Left colon (tissue), 2 donors: Measurements from ENCODE around the gene NBEAL1. TPM values are rescaled to one million over a fixed set of nuclear protein-coding genes. Genes with fewer than 3 reads are reported as not detected.

Experiments used
- ATAC-seq: fragments of 200-7000 bp; cut with Tn5 transposase; one replicate; pipeline ENCODE4 v1.9.1; 2020; ENCODE audit warnings: mild to moderate bottlenecking, moderate library complexity
- DNase-seq, 2 donors: peaks; one replicate each; pipeline ENCODE4 v3.0.0-alpha.2; 2020
- intact Hi-C, 2 donors: fragments of 100-400 bp; cut with DNase I in 1 of 2; cut with micrococcal nuclease in 1 of 2; formaldehyde crosslinking; loops; one replicate each; pipeline versions ENCODE4 v1.11.2 to v1.14.0; 2022; cut with DNase I, micrococcal nuclease
- total RNA-seq, 2 donors: library from RNA; stranded (reverse); fragmentation: NEBNext Ultra II Directional; extraction: Animal tissue kit (Norgen Biotek cat#: 25700); gene quantifications; one replicate each; pipeline ENCODE4 v1.2.1, GENCODE V29; 2021
- donor health status: DM: no; HTN: no; CAD: no.
- donor health status: DM: yes; HTN: yes; CAD: no.

Gene NBEAL1
- total RNA-seq, 2 donors from 2014 or later, result 87.6 to 89.1 TPM

DNA sequence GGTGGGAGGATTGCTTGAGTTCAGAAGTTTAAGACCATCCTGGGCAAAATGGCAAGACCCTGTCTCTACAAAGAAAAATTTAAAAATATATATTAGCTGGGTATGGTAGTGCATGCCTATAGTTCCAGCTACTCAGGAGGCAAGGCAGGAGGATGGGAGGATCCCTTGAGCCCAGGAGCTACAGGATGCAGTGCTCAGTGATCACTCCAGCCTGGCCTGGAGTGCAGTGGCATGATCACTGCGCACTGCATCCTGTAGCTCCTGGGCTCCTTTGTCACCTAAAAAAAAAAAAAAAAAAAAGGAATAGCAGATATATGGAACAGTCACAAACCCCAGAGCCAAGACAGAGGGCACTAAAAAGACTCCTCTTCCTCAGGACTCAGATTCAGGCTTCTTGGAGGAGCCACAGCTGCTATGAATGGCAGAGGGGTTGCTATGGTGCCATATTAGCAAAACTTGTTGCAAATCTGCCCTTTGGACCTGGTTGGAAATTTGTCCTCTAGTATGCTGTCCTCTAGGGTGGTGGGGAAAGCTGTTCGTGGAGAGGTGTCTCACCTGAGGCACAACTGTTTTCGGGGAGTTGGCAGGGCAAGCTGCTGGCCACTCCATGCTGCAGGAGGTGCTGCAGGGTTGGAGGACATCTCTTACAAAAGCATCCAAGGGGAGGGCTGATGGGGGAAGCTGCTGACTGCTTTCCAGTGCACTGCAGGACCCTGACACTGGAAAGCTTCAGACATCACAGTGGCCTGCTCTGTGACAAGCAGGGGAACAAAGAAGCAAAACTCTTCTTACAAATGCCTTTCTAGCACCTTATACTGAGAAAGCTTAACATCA is 246.9 kb downstream of the NBEAL1 start:
- ATAC-seq (no peak), DNase-seq (no peak)
- intact Hi-C loops, result no loop called here

Other genes starting within 250 kb of the NBEAL1 start
- 1 to 10 TPM; 1.7 to 2.9 TPM for gene ICA1L, start 143.1 kb upstream of the NBEAL1 start, total RNA-seq
- gene WDR12, start 103.2 kb upstream of the NBEAL1 start, total RNA-seq, result 10 to 100 TPM; 29.3 to 34.7 TPM
- 1 to 10 TPM; 7.8 to 8.8 TPM for gene CARF, start 102.6 kb upstream of the NBEAL1 start, total RNA-seq
- gene CYP20A1, start 224.1 kb downstream of the NBEAL1 start, total RNA-seq, result 10 to 100 TPM; 23.3 to 27.9 TPM